ENCODE measurements around the gene CCNG1. TPM values are rescaled to one million over a fixed set of nuclear protein-coding genes. Genes with fewer than 3 reads are reported as not detected.

The CCNG1 gene
- total RNA-seq, 1 donor from 2014 or later, result 263 TPM

GRCh38 chr5:163489055-163489744, 51.8 kb downstream of the CCNG1 start:
- no peak for DNase-seq (ENCODE audit: low read depth)

GRCh38 chr5:163489745-163490075, 52.3 kb downstream of the CCNG1 start:
- no peak for DNase-seq (ENCODE audit: low read depth)

Other genes starting within 250 kb of the CCNG1 start
- 8.3 and 10.7 TPM in 2 replicates for gene NUDCD2, start 22.5 kb downstream of the CCNG1 start, total RNA-seq
- gene HMMR, start 23.0 kb downstream of the CCNG1 start, total RNA-seq, result 1.4 and 3.5 TPM in 2 replicates
- 58.7 and 62.7 TPM in 2 replicates for gene MAT2B, start 68.0 kb downstream of the CCNG1 start, total RNA-seq

Data from myocyte (in vitro differentiated cells).